GM19328 (cell line): Measurements from ENCODE around the gene KCP.

Experiments
- ATAC-seq: cut with Tn5 transposase; IDR thresholded peaks from one replicate; pipeline ENCODE4 v1.9.1; 2021; ENCODE audit warnings: mild to moderate bottlenecking, moderate library complexity; ENCODE audit not compliant: unreplicated experiment

KCP gene

DNA sequence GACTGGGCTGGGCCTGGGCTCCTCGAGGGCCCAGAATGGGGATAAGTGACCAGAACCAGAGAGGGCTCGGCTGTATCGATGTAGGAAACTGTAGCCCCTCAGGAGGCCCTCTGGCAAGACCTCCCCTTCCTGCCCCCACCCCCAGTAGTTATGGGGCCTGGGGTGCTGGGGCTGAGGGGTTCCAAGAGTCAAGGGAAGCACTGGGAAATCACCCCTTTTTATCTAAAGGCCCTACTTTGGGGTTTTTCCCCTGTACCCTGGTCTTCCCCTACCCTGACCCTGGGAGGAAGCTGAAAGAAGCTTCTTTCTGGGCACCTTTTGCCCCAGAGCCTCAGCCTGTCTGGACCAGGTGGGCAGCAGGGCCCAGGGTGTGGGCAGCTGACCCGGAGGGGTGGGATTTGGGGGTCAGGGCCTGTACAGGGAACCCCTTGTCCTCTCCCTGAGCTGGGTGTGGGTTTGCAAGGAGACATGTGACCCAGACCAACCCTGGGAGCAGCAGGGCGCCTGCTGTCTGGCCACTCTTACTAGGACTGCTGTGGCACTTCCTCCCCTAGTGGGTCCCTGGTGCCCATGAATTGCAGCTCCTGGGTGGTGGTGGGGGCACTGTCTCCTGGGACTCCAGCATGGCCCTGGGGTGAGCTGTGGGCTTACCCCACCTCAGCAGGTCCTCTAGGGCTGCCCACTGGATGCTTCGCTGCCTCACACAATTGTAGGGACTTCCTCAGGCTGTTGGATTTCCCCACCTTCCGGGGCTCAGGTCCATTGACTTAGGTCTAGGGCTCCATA lies 28.8 kb upstream of the KCP start:
- ATAC-seq = no peak

DNA sequence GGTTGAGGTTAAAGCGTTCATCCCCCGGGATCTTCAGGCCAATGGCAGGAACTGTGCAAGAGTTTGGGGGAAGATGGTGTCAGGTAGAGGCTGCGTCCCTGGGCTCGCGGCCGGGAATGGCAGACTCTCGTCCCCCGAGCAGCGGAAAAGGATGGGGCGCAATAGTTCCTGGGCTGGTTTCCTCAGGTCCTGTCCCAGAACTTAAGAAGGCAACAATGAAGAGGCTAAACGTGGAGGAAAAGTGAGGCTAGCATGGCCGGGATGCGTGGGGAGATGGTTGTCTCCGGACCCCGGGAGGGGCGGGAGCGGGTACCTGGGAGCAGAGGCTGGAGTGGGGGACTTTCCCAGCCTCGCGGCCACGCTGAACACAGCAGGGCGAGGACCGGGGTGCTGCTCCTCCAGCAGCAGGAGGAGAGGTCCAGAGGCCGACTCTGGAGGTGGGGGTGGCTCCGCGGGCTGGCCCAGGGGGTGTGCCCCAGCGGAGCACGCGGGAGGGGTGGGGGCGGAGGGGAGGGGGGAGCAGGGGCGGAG lies 28.1 kb upstream of the KCP start:
- ATAC-seq = no peak

DNA sequence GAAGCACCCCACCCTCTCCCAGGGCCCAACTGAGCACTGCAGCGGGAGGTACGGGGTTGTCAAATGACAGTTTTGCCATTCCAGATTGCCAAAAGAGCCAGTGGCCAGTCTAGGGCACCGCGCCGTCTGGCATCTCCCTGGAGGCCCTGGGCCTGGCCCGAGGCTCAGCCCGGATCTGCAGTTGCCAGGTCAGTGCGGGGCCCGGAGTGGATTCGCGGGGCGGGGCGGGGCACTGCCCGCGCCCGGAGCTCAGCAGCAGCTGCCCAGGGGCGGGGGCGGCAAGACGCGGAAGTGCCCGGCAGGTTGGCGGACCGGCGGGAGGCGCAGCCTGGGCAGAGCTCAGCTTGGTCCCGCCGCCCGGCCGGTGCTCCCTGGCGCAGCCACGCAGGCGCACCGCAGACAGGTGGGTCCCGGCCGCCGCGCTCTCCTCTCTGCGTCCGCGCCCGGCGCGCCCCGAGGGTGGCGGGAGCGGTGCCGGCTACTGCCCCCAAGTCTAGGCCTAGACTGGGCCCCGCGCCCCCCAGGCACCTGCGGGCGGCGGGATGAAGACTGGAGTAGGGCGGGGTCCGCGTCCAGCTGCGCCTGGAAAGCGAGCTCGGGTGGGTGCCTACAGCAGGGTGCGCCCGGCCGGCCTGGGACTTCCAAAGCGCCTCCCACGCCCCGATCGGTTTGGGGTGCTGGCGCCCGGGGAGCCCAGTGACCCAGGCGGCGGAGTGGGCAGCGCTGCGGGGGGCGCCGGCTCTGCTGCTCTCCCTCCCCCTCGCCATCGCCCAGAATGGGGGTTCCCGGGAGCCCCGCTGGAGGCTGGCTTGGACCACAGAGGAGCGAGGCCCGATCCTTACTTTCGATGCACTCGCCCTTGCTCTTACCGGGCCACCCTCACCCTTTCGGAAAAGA lies 27.4 kb upstream of the KCP start, which contains the start of gene IRF5:
Gene IRF5 (plus strand): TSS at position 281 of the 897 bp plus-strand sequence. CDS start 4,155 bp downstream, outside the sequence.
- no peak for ATAC-seq

- ATAC-seq = no peak
These were observed 26.8 kb upstream of the KCP start for GRCh38 chr7:128937271-128937646.

DNA sequence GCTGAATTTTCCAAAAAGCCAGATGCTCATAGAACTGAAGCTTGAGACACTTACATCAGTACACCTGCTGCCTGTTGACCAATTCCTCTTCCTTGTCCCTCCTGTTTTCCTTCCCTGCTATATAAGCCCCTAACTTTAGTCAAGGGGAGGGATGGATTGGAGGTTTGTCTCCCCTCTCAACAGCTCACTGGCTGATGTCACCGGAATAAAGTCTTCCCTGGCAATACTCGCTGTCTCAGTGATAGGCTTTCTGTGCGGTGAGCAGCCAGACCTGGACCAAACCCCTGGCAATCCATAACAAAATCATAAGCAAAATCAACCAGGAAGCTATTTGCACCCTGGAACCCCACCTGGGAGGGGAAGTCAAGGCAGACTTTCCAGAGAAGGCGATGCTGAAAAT lies 26.3 kb upstream of the KCP start:
- no peak for ATAC-seq

- ATAC-seq = no peak
These were observed 24.8 kb upstream of the KCP start for GRCh38 chr7:128935342-128935730.

DNA sequence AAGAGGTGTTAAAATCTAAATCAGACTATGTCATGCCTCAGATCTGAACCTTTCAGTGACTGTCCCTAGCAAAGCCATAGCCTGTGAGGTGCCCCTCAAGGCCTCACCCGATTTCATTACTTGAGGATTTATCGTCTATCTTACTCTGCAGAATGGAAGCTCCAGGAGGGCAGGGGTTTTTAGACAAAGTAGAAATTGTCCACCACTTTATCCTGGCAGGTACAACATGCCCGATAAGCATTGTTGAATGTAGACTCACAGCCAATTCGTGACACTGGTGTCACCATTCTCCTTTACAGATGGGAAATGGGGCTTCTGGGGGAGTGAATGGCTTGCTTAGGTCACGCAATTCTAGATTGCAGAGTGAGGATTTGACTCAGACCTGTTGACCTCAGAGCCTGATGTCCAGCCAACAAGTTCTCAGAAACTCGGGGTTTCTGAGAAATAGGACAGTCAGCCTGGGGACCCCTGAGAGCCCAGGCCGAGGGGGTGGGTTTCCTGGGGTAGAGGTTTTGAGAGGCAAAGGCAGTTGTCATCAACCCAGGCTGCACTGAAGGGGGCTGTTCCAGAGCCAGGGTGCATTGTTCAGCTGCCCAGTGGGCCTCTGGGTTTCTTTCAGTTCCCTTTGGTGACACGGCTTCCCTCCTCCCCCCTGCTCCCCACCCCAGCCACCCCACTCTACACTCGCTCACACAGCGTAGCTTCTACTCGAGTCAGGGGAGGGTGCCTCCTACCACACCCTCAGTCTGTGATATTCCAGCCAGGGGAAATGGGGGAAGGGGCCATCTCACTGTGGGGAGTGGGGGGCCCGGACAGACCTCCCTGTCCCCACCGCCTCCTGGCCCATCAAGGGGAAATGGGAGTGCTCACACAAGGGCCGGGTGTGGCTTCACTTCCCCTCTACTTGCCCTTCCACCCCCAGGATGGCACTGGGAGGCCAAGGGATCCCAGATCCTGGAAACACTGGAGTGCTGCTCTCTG lies 24.1 kb upstream of the KCP start:
- ATAC-seq = peak; percentile 32

- no peak for ATAC-seq
These were observed 22.8 kb upstream of the KCP start for GRCh38 chr7:128933180-128933891.

DNA sequence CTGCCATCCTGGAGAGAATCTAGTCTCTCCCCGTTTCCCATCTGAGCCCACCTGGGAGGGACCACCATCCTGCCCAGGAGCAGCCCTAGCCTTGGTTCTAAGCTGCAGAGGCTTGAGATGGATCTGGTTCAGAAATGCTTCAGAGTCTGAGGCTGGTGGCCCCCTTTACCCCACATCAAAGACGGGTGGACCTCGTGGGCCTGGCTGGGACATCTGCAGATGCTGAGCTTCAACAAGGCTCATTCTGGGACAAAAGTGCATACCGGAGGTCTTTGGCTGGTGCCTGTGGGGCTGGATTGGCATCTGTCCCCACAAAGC lies 22.3 kb upstream of the KCP start:
- no peak for ATAC-seq

- ATAC-seq = no peak
These were observed 21.7 kb upstream of the KCP start for GRCh38 chr7:128931965-128932861.

GRCh38 chr7:128931190-128931798 lies 20.8 kb upstream of the KCP start:
- no peak for ATAC-seq

DNA sequence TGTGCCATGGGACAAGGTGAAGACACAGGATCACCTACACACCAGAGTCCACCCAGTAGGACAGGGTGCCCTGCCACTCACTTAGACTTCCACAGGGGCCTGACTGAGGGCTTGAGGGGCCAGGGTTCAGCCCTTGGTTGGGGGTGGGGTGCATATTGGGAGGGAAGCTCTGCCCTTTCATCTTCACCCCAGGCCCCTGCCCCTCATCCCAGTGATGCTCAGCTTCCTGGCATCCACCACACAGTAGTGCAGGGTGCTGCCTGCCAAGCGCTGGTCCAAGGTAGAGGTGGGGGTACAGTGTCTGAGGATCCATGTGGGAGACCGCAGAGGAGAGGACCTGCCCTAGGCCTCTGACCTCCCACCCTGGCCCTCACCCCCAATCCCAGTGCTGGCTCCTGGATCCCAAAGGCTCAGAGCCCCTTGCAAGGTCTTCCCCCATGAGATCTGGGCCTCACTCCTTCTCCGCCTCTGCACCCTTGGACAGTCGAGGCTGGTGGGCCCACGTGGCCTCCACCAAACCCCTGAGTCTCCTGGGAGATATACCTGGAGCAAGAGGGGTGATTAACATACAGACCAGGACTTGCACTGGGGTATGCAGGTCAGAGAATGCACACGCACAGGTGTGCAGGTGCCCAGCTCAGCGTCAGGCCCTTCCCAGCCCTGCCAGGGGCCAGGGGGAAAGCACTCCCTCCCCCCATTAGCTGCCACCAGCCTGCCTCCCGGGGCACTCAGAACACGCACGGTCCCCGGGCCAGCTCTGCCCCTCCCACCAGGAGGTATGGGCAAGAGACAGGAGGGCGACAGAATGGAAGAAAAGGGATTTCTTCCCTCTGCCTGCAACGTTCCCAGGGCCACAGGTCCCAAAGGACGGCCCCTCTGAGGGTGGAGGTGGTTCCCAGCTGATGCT lies 18.6 kb upstream of the KCP start:
- ATAC-seq = no peak

- ATAC-seq = no peak
These were observed 17.8 kb upstream of the KCP start for GRCh38 chr7:128928159-128928813.

- ATAC-seq = no peak
These were observed 14.4 kb upstream of the KCP start for GRCh38 chr7:128924707-128925588.

GRCh38 chr7:128923411-128923800 lies 12.9 kb upstream of the KCP start:
- ATAC-seq = no peak
